Retina (tissue), 1 donor: Measurements from ENCODE around the gene YY1.
"Not testable (repeated sequence)": the region's sequence is repeated elsewhere in the genome, so short reads cannot be mapped to it uniquely, and the experiment has no call there.

ENCODE experiments used
- DNase-seq: peaks from one replicate; pipeline ENCODE4 v3.0.0-alpha.2; 2016

Gene YY1

GRCh38 chr14:100246809-100247428, 8.0 kb downstream of the YY1 start:
- DNase-seq = peak; percentile 54

DNA sequence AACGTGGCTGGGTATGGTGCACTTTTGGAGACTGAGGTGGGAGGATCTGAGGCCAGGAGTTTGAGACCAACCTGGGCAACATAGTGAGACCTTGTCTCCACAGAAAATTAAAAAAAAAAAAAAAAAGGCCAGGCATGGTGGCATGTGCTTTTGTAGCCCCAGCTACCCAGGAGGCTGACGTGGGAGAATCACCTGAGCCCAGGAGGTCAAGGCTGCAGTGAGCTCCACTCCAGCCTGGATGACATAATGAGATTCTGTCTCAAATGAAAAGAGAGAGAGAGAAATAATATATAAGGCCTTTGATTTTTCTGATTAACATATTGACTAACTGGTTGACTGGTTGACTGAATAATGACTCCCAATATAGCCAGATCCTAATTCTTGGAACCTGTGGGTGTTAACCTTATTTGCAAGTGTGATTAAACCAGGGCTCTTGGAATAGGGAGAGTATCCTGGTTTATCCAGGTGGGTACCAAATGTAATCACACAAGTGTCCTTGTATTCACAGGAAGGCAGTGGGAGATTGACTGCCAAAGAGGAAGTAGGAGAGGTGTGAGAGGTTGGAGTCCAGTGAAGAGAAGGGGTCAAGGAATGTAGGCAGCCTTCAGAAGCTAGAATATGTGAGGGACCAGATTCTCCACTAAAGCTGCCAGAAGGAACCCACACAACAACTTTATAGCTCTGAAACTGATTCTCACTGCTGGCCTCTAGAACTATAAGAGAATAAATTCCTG, 12.0 kb downstream of the YY1 start:
- DNase-seq = no peak

- no peak for DNase-seq
Observed at GRCh38 chr14:100252684-100253083, 13.7 kb downstream of the YY1 start.

DNA sequence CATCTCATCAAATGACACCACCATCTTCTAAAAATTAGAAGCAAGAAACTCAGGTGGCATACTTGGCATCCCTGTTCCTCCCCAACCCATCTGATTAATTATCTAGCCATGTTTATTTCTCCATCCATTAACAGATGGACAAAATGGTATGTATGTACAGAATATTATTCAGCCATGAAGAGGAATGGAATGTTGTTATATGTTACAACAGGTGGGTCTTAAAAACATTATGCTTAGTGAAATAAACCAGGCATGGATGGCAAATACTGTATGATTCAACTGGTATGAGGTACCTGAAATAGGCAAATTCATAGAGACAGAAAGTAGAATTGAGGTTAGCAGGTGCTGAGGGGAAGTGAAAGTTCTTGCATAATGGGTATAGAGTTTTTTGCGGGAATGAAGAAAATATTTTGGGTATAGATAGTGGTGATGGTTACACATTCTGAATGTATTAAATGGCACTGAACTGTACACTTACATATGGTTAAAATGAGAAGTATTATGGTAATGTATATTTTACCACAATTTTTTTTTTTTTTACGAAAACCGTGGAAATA, 17.5 kb downstream of the YY1 start:
- no peak for DNase-seq

- DNase-seq = no peak
Observed at GRCh38 chr14:100261621-100262020, 22.7 kb downstream of the YY1 start.

DNA sequence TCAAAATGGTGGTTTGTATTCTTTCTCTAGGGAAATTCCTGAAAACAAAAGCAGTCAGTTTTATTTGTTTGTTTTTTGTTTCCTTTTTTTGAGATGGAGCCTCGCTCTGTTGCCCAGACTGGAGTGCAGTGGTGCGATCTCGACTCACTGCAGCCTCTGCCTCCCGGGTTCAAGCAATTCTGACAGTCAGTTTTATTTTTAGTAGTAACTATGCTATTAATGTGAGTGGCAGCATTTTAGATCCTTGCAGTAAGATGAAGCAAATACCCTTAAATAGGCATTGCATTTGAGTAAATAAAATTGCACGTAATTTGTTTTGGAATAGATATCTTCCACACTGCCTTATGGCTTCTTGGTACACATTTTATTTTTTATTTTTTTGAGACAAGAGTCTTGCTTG, 23.6 kb downstream of the YY1 start:
- DNase-seq = no peak

GRCh38 chr14:100263141-100263540, 24.2 kb downstream of the YY1 start:
- DNase-seq = no peak

- DNase-seq = no peak
Observed at GRCh38 chr14:100267990-100268389, 29.0 kb downstream of the YY1 start.

- DNase-seq = no peak
Observed at GRCh38 chr14:100268591-100269207, 29.8 kb downstream of the YY1 start.

- DNase-seq = no peak
Observed at GRCh38 chr14:100271247-100271939, 32.4 kb downstream of the YY1 start.

DNA sequence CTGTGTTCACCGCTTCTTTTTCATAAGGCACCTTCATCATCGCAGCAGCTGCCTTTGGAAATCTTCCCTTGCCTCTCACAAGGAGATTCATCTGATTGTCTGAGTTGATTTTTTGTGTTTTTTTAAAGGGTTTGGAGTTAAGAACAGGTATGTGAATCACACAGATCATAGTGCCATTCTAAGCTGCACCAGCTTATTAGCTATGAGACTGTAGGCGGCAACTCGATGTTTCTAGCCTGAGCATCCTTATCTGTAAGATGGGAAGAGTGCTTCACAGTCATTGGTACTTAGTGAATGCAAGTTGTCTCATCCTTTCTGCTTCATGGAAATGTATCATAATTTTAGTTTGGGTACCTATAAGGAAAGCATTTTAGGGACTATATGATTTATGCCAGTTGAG, 35.3 kb downstream of the YY1 start:
- DNase-seq = no peak

DNA sequence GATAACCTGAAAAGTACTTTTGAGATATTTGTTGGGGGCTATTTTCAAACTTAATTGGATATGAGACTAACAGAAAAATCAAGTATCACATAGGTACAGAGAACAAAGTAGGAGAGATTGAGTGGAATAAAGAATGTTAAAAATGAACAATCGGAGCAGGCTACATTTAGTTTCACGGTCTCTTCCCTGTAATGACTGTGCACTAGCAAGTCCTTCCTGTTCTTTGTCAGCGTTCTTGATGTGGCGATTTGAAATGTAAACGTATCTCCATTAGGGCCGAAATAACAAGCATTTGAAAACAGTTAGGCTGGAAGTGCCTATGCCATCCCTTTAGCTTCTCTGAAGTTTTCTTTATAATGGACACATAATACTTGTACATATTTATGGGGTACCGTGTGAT, 36.3 kb downstream of the YY1 start:
- DNase-seq = no peak

DNA sequence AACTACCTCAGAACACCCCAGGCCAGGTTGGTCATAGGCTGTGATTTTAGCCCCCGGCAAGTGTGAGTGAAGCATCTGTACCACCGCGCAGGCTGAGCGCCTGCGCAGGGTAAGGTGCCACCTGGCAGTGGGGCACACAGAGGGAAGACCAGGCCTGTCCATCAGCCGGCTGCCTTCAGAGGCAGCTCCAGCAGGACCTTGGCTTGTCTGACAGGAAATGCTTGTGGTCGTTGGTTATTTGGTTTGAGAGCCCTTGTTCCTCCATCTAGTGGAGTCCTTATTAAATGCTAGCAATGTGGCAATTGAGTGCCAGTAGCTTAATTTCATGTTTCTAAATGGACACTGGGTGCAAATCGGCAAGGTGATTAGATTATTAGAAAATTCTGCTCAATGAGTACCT, 39.8 kb downstream of the YY1 start:
- DNase-seq = no peak

GRCh38 chr14:100279133-100279532, 40.2 kb downstream of the YY1 start:
- DNase-seq = no peak

GRCh38 chr14:100279563-100279962, 40.6 kb downstream of the YY1 start:
- no peak for DNase-seq

GRCh38 chr14:100281286-100282082, 42.5 kb downstream of the YY1 start:
- DNase-seq = no peak

DNA sequence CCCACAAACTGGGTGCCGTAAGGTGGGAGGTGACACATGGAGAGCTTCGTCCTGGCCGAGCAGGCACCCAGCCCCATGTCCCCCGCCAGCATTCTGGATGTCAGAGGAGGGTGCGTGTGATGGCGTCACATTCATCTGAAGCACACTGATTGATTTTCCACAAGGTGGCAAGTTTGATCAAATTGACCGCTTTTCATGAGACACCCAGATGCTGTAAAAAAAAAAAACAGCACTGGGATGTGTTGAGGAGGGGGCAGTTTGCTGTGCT, 43.1 kb downstream of the YY1 start:
- DNase-seq = no peak

DNA sequence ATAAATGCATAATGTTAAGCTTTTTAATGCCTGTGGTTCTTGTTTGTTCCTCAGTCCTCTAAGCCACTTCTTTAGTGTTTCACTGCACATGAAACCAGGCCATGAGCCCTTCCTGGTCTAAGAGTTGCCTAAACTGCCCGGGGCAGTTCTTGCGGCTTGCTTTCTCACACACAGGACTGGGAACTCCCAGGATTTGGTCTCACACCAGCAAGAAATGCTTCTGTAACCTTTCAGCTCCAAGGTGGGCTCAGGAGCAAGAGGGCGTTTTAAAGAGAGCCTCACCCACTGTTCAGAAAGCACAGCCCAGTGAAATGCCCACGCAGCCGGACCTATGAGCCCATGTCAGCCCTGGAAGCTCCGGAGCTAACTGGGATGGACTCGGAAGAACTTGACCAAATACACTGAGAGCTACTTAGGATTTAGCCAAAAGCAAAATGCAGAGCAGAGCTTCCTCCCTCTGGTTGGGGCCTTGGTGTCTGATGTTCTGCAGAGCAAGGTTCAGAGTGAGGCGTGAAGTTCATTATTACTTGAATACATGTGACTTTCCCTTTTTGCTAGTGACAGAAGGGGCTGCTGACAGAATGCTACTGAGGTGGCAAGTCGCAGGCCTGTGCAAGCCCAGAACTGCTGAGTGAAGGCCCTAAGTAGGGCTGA, 43.9 kb downstream of the YY1 start:
- DNase-seq = no peak

- not testable (repeated sequence) for DNase-seq
Observed at GRCh38 chr14:100283436-100283835, 44.5 kb downstream of the YY1 start.

DNA sequence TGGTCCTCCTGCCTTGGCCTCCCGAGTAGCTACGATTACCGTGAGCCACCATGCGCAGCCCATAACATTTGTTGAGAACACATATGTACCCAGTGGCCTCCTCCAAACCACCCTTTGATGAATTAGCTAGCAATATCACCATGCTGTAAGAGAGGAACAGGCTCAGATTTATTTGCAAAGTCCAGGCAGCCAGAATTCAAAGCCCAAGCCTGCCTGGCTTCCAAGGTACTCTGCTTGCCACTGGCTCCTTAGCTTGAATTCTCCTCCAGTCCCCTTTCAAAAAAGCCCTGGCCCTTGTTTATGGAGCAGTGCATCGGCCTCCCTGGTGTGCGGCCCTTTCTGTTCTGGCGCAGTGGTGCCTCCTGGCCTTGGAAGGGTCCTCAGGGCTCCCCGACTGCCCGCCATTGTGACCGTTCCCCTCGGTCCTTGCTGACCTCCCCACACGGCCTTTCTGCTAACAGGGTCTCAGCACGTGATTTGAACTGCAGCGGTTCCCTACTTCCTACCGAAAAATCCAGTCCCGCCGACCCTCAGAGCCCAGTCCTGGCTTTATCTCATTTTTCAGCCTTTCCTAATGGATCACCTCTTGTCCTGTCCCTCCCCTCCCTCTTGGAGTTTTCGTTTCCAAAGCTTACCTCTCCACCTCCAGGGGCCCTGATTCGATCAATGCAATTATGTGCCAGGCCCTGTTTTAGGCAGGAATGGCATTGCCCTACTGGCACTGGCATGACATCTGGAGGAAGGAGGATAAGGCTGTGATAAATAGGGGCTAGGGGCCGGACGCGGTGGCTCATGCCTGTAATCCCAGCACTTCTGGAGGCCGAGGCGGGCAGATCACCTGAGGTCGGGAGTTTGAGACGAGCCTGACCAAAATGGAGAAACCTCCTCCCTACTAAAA, 45.3 kb downstream of the YY1 start:
- DNase-seq = peak; percentile 9
